Gastroesophageal sphincter (tissue), 4 donors: ENCODE results near the gene CGRRF1. TPM values are rescaled to one million over a fixed set of nuclear protein-coding genes. Genes with fewer than 3 reads are reported as not detected.

ENCODE experiments used
- ATAC-seq: fragments of 150-250 bp; one replicate; pipeline ENCODE4 v1.9.1; 2016; ENCODE audit warnings: mild to moderate bottlenecking, moderate library complexity
- H3K27ac ChIP-seq, 4 donors: fragments of 200-600 bp; sonication (generic) in 3 of 4; 1 replicate in 3 of 4; 2 replicates in 1 of 4; pipeline ENCODE4 v1.5.1; 2016 to 2019
- H3K27me3 ChIP-seq: fragments of 200-600 bp; sonication (generic); one replicate; pipeline ENCODE4 v1.5.1; 2019
- H3K36me3 ChIP-seq, 2 donors: fragments of 200-600 bp; sonication (generic); one replicate each; pipeline ENCODE4 v1.5.1; 2019; ENCODE audit warnings: control low read depth in 1 of 2
- H3K4me1 ChIP-seq, 3 donors: fragments of 200-600 bp; sonication (generic); 1 replicate in 2 of 3; 2 replicates in 1 of 3; pipeline ENCODE4 v1.5.1; 2016 to 2019; ENCODE audit warnings: control low read depth in 2 of 3
- H3K4me3 ChIP-seq, 2 donors: fragments of 200-600 bp; sonication (generic); one replicate each; pipeline ENCODE4 v1.5.1; 2019; ENCODE audit warnings: mild to moderate bottlenecking in 1 of 2, moderate library complexity in 1 of 2
- H3K9me3 ChIP-seq, 3 donors: fragments of 200-600 bp; sonication (generic); one replicate each; pipeline ENCODE4 v1.5.1; 2017 to 2019; ENCODE audit warnings: control low read depth in 2 of 3
- CTCF ChIP-seq, 4 experiments: fragments of 200-600 bp in 2 of 4; fragments of 450-650 bp in 2 of 4; sonication (generic) in 1 of 4; IDR thresholded peaks; one replicate each; pipeline ENCODE4 v1.5.1; 2017 to 2019; ENCODE audit warnings: antibody characterized with exemption in 4 of 4, mild to moderate bottlenecking in 2 of 4, moderate library complexity in 2 of 4
- EP300 ChIP-seq: sonication (generic); formaldehyde crosslinking; IDR thresholded peaks from one replicate; pipeline ENCODE4 v1.6.1; 2017; ENCODE audit warnings: antibody characterized with exemption, mild to moderate bottlenecking
- POLR2A ChIP-seq, 2 donors: fragments of 450-650 bp; IDR thresholded peaks; one replicate each; pipeline ENCODE4 v1.6.1; 2017; ENCODE audit warnings: antibody characterized with exemption in 2 of 2, mild to moderate bottlenecking in 2 of 2, moderate library complexity in 1 of 2
- POLR2AphosphoS5 ChIP-seq: sonication (generic); formaldehyde crosslinking; IDR thresholded peaks from one replicate; pipeline ENCODE4 v1.6.1; 2017; ENCODE audit warnings: antibody characterized with exemption
- WGBS, 2 donors: methylation state at CpG; one replicate each; pipeline ENCODE4 v1.1.5; 2018; ENCODE audit warnings: low coverage in 1 of 2; 5-methylcytosine and 5-hydroxymethylcytosine counted together
- total RNA-seq, 4 donors: library from RNA; depleted of rRNA; stranded (reverse); fragments of >200 nt; gene quantifications; one replicate each; pipeline ENCODE4 v1.1.0, GENCODE V29; 2016

The CGRRF1 gene
- total RNA-seq, 4 donors from 2014 or later = 12.3 to 32.8 (median 22.2) TPM

GRCh38 chr14:54574528-54574927 lies 64.8 kb downstream of the CGRRF1 start:
- peaks cover 0 to 4% of the 10 kb centered on the region in 2 donors for H3K36me3 ChIP-seq
- no peaks in the 10 kb centered on the region for H3K27me3 ChIP-seq
- H3K4me3 ChIP-seq = no peak overlapping the region
- no peak overlapping the region for H3K27ac ChIP-seq
- 84 to 88% methylated on average over 6 of the region's 6 CpGs for WGBS, 2 donors
- ATAC-seq = no peak
- TF ChIP-seq CTCF (IDR thresholded peaks at IDR 0.05) (no peak), EP300 (no peak), POLR2A (IDR thresholded peaks at IDR 0.05) (no peak), POLR2AphosphoS5 (no peak)
- H3K9me3 ChIP-seq = no peaks in the 10 kb centered on the region
- peaks cover 3 to 69% (median 26%) of the 10 kb centered on the region in 3 donors for H3K4me1 ChIP-seq

DNA sequence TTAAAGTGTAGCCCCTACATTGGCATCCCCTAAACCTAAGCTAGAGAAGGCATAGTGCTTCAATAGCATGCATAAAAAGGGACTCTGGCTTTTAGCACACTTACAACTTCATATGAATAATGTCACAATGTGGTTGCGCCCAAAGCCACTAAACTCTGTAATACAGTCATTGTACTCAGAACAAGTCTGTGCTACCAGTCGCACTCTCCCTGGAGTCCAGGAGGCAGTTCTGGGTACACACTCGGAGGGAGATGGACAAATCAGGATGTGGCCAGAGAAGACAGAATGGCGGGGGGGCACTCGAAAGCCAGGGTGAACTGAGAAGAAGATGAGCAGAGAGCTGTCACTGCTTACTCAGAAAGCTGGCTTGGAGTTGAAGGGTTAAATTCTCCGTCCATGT lies 67.8 kb downstream of the CGRRF1 start:
- Histone ChIP-seq H3K36me3 (no peaks in the 10 kb centered on the region), H3K27me3 (no peaks in the 10 kb centered on the region), H3K4me3 (no peak overlapping the region), H3K4me1 (peaks cover 3 to 66% (median 17%) of the 10 kb centered on the region in 3 donors), H3K9me3 (no peaks in the 10 kb centered on the region), H3K27ac (peak overlapping the region in 3 of 4 donors; percentile 5 to 53 (median 45))
- no peak for ATAC-seq
- TF ChIP-seq CTCF (IDR thresholded peaks at IDR 0.05) = no peak
- no peak for TF ChIP-seq POLR2AphosphoS5
- no peak for TF ChIP-seq POLR2A (IDR thresholded peaks at IDR 0.05)
- no peak for TF ChIP-seq EP300
- WGBS, 2 donors = 69 to 77% methylated on average over 2 to 5 of the region's 6 CpGs

DNA sequence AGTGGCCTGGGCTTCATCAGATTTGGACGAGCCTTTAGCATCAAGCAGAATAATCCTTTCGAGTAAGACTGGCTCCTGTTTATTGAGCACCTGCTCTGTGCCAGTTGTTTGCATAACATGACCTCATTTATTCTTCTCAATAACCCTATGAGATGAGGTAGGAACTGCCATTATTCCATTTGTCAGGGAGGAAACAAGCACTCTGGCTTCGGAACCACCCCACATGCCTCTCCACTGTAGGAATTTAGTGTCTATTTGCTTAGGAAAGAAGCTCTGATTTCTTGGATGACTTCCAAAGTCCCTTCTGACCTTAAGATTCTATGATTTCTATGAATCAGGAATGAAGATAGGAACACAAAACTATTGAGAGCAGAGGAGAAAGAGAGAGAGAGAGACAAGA lies 68.3 kb downstream of the CGRRF1 start:
- Histone ChIP-seq H3K4me1 (peaks cover 3 to 71% (median 17%) of the 10 kb centered on the region in 3 donors), H3K9me3 (no peaks in the 10 kb centered on the region), H3K27me3 (no peaks in the 10 kb centered on the region), H3K27ac (peak overlapping the region in 3 of 4 donors; percentile 5 to 53 (median 45)), H3K4me3 (no peak overlapping the region), H3K36me3 (no peaks in the 10 kb centered on the region)
- ATAC-seq = no peak
- no peak for TF ChIP-seq POLR2A (IDR thresholded peaks at IDR 0.05)
- TF ChIP-seq CTCF (IDR thresholded peaks at IDR 0.05) = no peak
- WGBS, 2 donors = 49% methylated on average over 3 of the region's 3 CpGs; no CpG with 5 or more reads in 1 of the 2 donors

DNA sequence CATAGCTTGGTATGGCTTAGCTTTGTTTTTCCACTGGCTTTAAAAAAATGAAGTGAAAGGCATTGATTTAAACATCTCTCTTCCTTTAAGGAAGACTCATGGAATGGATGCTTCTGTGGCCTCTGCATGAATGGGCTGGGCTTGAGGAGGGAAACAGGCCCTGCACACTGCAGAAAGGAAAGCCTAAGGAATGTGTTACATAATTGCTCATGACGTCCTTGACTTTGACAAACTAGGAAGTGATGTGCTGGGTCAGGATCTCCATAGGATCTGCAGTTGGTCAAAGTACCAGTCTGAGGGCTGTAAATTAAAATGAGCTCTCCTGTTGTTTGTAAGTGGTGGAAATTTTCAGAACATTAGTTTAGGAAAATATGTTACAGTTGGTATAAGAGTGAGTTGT lies 69.9 kb downstream of the CGRRF1 start:
- H3K27ac ChIP-seq = peak overlapping the region in 3 of 4 donors; percentile 36 to 68 (median 60)

More for the DNA sequence above, 69.9 kb downstream of the CGRRF1 start:
- peak; percentile 79 for ATAC-seq
- WGBS, 2 donors = 0% methylated on average over 1 of the region's 1 CpG
- TF ChIP-seq EP300 = no peak
- no peak for TF ChIP-seq POLR2AphosphoS5
- TF ChIP-seq CTCF (IDR thresholded peaks at IDR 0.05) = no peak
- TF ChIP-seq POLR2A (IDR thresholded peaks at IDR 0.05) = no peak
- Histone ChIP-seq H3K27me3 (no peaks in the 10 kb centered on the region), H3K9me3 (no peaks in the 10 kb centered on the region), H3K4me3 (no peak overlapping the region), H3K4me1 (peaks cover 3 to 77% (median 17%) of the 10 kb centered on the region in 3 donors), H3K36me3 (no peaks in the 10 kb centered on the region)
